Epithelial cell of esophagus (primary cell): Measurements from ENCODE around the gene SLC6A12.
"Not testable (repeated sequence)": the region's sequence is repeated elsewhere in the genome, so short reads cannot be mapped to it uniquely, and the experiment has no call there.

Source experiments
- DNase-seq: peaks from one replicate; pipeline ENCODE4 v3.0.0; 2010; ENCODE audit warnings: low read depth
- H3K4me3 ChIP-seq: 2 replicates; pipeline ENCODE4 v1.5.1; 2011; ENCODE audit warnings: mild to moderate bottlenecking, low read length, control low read depth
- CTCF ChIP-seq: IDR thresholded peaks from 2 replicates; pipeline ENCODE4 v1.5.1; 2011; ENCODE audit warnings: low read depth, mild to moderate bottlenecking, low read length, control low read depth, inconsistent platforms; ENCODE audit not compliant: insufficient read depth; ENCODE audit errors: missing control alignments

The SLC6A12 gene

GRCh38 chr12:241266-241665, 27.3 kb upstream of the SLC6A12 start:
- no peak for DNase-seq
- TF ChIP-seq CTCF, result no peak
- H3K4me3 ChIP-seq, result no peak overlapping the region

- H3K4me3 ChIP-seq, result no peak overlapping the region
- DNase-seq, result no peak
- no peak for TF ChIP-seq CTCF
Observed at GRCh38 chr12:240566-240965, 26.6 kb upstream of the SLC6A12 start.

- TF ChIP-seq CTCF, result no peak
- no peak overlapping the region for H3K4me3 ChIP-seq
- no peak for DNase-seq
Observed at GRCh38 chr12:238736-239398, 24.9 kb upstream of the SLC6A12 start.

GRCh38 chr12:238116-238515, 24.2 kb upstream of the SLC6A12 start:
- H3K4me3 ChIP-seq, result no peak overlapping the region
- DNase-seq, result no peak
- no peak for TF ChIP-seq CTCF

DNA sequence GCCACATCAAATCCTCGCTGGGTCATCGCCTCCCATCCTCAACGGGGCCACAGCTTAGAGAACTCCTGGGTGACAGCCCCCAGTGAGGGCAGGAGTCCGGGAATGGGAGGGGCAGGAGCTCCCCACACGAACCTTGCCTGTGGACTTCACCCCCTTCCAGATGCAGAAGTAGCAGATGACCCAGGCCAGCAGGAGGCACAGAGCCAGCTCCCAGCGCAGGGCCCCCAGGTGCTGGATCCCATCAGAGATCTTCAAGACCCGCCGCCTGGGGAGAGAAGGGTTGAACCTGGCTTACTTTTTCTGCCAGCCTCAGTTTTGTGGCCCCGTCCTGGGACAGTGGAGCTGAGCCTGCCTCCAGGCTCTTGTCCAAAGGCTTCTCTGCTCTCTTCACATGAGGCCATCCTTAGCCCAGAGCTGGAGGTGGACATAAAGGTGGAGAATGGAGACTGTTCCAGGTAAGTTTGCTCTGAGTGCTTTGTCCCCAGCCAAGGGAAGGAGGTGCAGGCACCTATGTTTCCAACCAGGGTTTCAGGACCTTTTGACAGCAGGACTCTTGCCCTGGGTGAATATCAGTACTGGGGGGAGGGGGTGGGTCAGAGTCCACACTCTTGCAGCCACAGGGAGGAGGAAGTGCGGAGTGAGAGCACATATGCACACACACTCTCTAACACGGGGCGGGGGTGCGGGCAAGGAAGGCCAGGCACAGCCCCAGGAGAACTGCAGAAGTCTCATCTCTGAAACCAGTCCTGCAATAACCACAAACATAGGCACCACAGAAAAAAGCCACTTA, 23.3 kb upstream of the SLC6A12 start:
- DNase-seq, result no peak
- TF ChIP-seq CTCF, result no peak
- H3K4me3 ChIP-seq, result no peak overlapping the region

DNA sequence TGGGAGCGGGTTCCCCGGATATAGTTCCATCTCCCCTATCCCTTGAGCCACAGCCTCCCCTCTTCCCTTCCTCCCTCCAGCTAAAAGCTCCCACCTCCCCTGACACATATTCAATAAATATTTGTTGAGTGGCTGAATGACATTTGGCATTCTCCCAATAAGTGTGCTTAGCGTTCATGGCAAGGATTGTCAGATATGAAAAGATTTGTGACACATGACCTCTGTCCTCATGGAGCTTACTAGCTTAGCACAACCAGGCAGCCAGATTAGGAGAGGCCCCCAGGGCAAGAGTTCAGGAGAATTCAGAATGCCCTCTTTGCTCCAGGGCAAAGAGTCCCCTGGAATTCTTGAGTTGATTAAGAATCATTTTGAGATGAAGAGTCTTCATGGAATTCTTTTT, 22.5 kb upstream of the SLC6A12 start:
- H3K4me3 ChIP-seq, result no peak overlapping the region
- no peak for DNase-seq
- no peak for TF ChIP-seq CTCF

GRCh38 chr12:235967-236366, 22.0 kb upstream of the SLC6A12 start:
- DNase-seq, H3K4me3 ChIP-seq: not testable (repeated sequence)
